Glutamatergic neuron (in vitro differentiated cells): ENCODE results near the gene SPPL3. TPM values are rescaled to one million over a fixed set of nuclear protein-coding genes. Genes with fewer than 3 reads are reported as not detected.

Experiments
- DNase-seq: peaks from one replicate; pipeline ENCODE4 v3.0.0; 2022
- H3K27ac Mint-ChIP-seq: one replicate; pipeline ENCODE4 v1.8.0; 2020; ENCODE audit warnings: mild to moderate bottlenecking, mixed read lengths, inconsistent platforms; ENCODE audit not compliant: unreplicated experiment
- H3K27me3 Mint-ChIP-seq: one replicate; pipeline ENCODE4 v1.8.0; 2020; ENCODE audit warnings: mild to moderate bottlenecking, moderate library complexity, mixed read lengths, inconsistent platforms; ENCODE audit not compliant: unreplicated experiment
- H3K36me3 Mint-ChIP-seq: one replicate; pipeline ENCODE4 v1.8.0; 2020; ENCODE audit warnings: mild to moderate bottlenecking, mixed read lengths, inconsistent platforms; ENCODE audit not compliant: unreplicated experiment
- H3K4me1 Mint-ChIP-seq: one replicate; pipeline ENCODE4 v1.8.0; 2020; ENCODE audit warnings: mild to moderate bottlenecking, low read depth, mixed read lengths, inconsistent platforms; ENCODE audit not compliant: unreplicated experiment
- H3K4me3 Mint-ChIP-seq: one replicate; pipeline ENCODE4 v1.8.0; 2020; ENCODE audit warnings: mild to moderate bottlenecking, mixed read lengths, inconsistent platforms; ENCODE audit not compliant: unreplicated experiment
- H3K9me3 Mint-ChIP-seq: one replicate; pipeline ENCODE4 v1.8.0; 2020; ENCODE audit warnings: mild to moderate bottlenecking, moderate library complexity, mixed read lengths, inconsistent platforms; ENCODE audit not compliant: unreplicated experiment
- CTCF ChIP-seq: fragments of 200-600 bp; sonication (generic); IDR thresholded peaks from one replicate; pipeline ENCODE4 v1.5.0; 2021; ENCODE audit not compliant: partially characterized antibody, unreplicated experiment
- total RNA-seq: library from RNA; stranded (reverse); fragmentation: NEBNext Ultra II Directional; extraction: Animal tissue kit (Norgen Biotek cat#: 25700); gene quantifications from one replicate; pipeline ENCODE4 v1.2.1, GENCODE V29; 2021; ENCODE audit not compliant: unreplicated experiment

SPPL3 gene
- total RNA-seq, 1 donor from 2014 or later: 53.4 TPM

GRCh38 chr12:120879718-120880300 is 24.3 kb downstream of the SPPL3 start:
- Mint-ChIP-seq H3K27me3 (no peaks in the 10 kb centered on the region), H3K9me3 (peaks cover 2% of the 10 kb centered on the region), H3K36me3 (no peaks in the 10 kb centered on the region), H3K27ac (no peak overlapping the region), H3K4me1 (no peaks in the 10 kb centered on the region), H3K4me3 (no peak overlapping the region)
- DNase-seq: no peak
- no peak for TF ChIP-seq CTCF

- Mint-ChIP-seq H3K36me3 (no peaks in the 10 kb centered on the region), H3K4me1 (no peaks in the 10 kb centered on the region), H3K27me3 (no peaks in the 10 kb centered on the region), H3K27ac (no peak overlapping the region), H3K9me3 (peaks cover 2% of the 10 kb centered on the region), H3K4me3 (no peak overlapping the region)
- no peak for DNase-seq
- TF ChIP-seq CTCF: no peak
Observed at GRCh38 chr12:120879102-120879501, 25.1 kb downstream of the SPPL3 start.

GRCh38 chr12:120874547-120875245 is 29.5 kb downstream of the SPPL3 start:
- no peak for DNase-seq
- no peaks in the 10 kb centered on the region for H3K36me3 Mint-ChIP-seq
- H3K27me3 Mint-ChIP-seq: no peaks in the 10 kb centered on the region
- peaks cover 5% of the 10 kb centered on the region for H3K9me3 Mint-ChIP-seq
- peak overlapping the region; percentile 43 for H3K27ac Mint-ChIP-seq
- no peak overlapping the region for H3K4me3 Mint-ChIP-seq
- H3K4me1 Mint-ChIP-seq: peaks cover 2% of the 10 kb centered on the region
- TF ChIP-seq CTCF: no peak

- no peak for TF ChIP-seq CTCF
- DNase-seq: no peak
Observed at GRCh38 chr12:120873226-120873625, 30.9 kb downstream of the SPPL3 start.

GRCh38 chr12:120872487-120872886 is 31.7 kb downstream of the SPPL3 start:
- Mint-ChIP-seq H3K27ac (no peak overlapping the region), H3K27me3 (no peaks in the 10 kb centered on the region), H3K36me3 (no peaks in the 10 kb centered on the region), H3K4me3 (no peak overlapping the region), H3K4me1 (peaks cover 2% of the 10 kb centered on the region), H3K9me3 (peaks cover 5% of the 10 kb centered on the region)
- no peak for TF ChIP-seq CTCF
- DNase-seq: no peak

More at GRCh38 chr12:120873226-120873625, 30.9 kb downstream of the SPPL3 start:
- Mint-ChIP-seq H3K27me3 (no peaks in the 10 kb centered on the region), H3K4me1 (peaks cover 2% of the 10 kb centered on the region), H3K9me3 (peaks cover 5% of the 10 kb centered on the region), H3K4me3 (no peak overlapping the region), H3K36me3 (no peaks in the 10 kb centered on the region), H3K27ac (no peak overlapping the region)
